ENCODE data around the gene PPP1R2C.

The PPP1R2C gene

DNA sequence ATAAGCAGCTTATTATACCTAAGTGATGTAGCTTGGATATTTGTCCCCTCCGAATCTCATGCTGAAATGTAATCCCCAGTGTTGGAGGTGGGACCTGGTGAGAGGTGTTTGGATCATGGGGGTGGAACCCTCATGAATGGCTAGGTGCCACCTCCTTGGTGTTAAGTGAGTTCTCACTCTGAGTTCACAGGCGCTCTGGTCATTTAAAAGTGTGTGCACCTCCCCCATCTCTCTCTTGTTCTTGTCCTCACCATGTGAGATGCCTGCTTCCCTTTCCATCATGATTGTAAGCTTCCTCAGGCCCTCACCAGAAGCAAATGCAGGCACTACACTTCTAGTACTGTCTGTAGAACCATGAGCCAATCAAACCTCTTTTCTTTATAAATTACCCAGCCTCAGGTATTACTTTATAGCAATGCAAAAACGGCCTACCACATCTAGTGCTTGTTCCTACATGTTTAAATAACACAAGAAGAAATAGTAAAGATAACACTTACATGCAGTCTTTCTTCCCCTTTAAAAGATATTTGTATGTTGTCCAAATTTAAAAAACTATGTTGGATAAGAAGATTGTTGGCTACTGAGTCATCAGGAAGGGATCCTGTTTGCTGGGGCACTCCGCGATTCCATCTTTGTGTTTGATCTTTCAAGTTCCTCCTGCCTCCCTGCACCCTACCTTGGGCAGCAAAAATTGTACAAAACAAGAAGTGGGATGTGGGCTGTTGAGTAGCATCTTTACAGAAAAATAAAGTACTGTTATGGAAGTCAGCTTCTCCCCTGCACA, 29.7 kb downstream of the PPP1R2C start:
- no peaks in the 10 kb centered on the region for H3K9me3 ChIP-seq (ENCODE audit: low read length)
- H3K27ac ChIP-seq (ENCODE audit: low read depth, low read length): no peak overlapping the region
- no peaks in the 10 kb centered on the region for H3K36me3 ChIP-seq (ENCODE audit: insufficient read depth, low read length)
- no peak overlapping the region for H3K4me3 ChIP-seq (ENCODE audit: low read depth in 1 of 2, low read length in 2 of 2)
- H3K27me3 ChIP-seq (ENCODE audit: control insufficient read depth in 1 of 2, insufficient read depth in 2 of 2, low read length in 2 of 2): no peaks in the 10 kb centered on the region
- no peaks in the 10 kb centered on the region for H3K4me1 ChIP-seq (ENCODE audit: insufficient read depth, low read length)
- no peak overlapping the region for H3K9ac ChIP-seq (ENCODE audit: low read length)

DNA sequence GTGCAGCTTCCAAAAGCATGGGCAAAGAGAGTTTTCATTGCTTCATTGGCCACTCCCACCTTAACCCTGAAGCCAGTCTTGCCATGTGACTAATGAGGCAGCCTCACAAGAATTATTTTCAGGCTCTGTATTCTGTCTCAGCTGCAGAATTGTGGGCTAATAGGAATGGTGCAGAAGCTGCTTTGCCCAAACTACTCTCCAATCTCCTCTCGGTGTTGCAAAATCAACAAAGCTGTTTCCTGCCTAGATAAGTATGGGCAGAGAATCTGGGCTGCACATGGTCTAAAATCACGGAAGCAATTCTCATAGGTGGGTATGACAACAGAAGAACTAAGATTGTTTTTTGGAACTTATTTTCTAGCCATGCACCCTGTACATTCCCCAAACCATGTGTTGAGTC, 31.4 kb downstream of the PPP1R2C start:
- Histone ChIP-seq H3K4me3 (ENCODE audit: low read depth in 1 of 2, low read length in 2 of 2) (no peak overlapping the region), H3K27ac (ENCODE audit: low read depth, low read length) (no peak overlapping the region), H3K36me3 (ENCODE audit: insufficient read depth, low read length) (no peaks in the 10 kb centered on the region), H3K4me1 (ENCODE audit: insufficient read depth, low read length) (no peaks in the 10 kb centered on the region), H3K9me3 (ENCODE audit: low read length) (no peaks in the 10 kb centered on the region), H3K27me3 (ENCODE audit: control insufficient read depth in 1 of 2, insufficient read depth in 2 of 2, low read length in 2 of 2) (no peaks in the 10 kb centered on the region), H3K9ac (ENCODE audit: low read length) (no peak overlapping the region)

DNA sequence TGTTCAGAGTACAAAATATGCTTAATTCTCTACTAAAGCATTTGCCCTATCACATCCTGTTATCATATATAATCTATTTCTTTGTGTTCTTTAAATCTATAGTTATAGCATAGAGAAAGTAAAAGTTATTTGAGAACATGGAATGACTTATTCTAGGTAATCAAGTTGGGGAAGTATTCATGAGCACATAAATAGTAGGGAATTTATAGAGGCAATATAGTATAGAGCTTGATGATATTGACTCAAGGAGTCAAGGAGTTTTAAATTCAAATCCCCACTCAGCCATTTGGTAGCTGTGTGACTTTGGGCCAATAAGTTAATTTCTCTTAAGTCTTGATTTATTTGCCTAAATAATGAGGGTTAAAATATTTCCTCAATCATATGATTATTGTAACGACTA, 37.5 kb downstream of the PPP1R2C start:
- no peaks in the 10 kb centered on the region for H3K27me3 ChIP-seq (ENCODE audit: control insufficient read depth in 1 of 2, insufficient read depth in 2 of 2, low read length in 2 of 2)
- no peaks in the 10 kb centered on the region for H3K4me1 ChIP-seq (ENCODE audit: insufficient read depth, low read length)
- no peaks in the 10 kb centered on the region for H3K36me3 ChIP-seq (ENCODE audit: insufficient read depth, low read length)
- no peak overlapping the region for H3K27ac ChIP-seq (ENCODE audit: low read depth, low read length)
- no peak overlapping the region for H3K9ac ChIP-seq (ENCODE audit: low read length)
- no peak overlapping the region for H3K4me3 ChIP-seq (ENCODE audit: low read depth in 1 of 2, low read length in 2 of 2)
- H3K9me3 ChIP-seq (ENCODE audit: low read length): no peaks in the 10 kb centered on the region

GRCh38 chrX:42739741-42740140, 38.2 kb downstream of the PPP1R2C start:
- H3K9me3 ChIP-seq (ENCODE audit: low read length): no peaks in the 10 kb centered on the region
- no peak overlapping the region for H3K27ac ChIP-seq (ENCODE audit: low read depth, low read length)
- H3K4me3 ChIP-seq (ENCODE audit: low read depth in 1 of 2, low read length in 2 of 2): no peak overlapping the region
- H3K4me1 ChIP-seq (ENCODE audit: insufficient read depth, low read length): no peaks in the 10 kb centered on the region
- H3K9ac ChIP-seq (ENCODE audit: low read length): no peak overlapping the region
- H3K36me3 ChIP-seq (ENCODE audit: insufficient read depth, low read length): no peaks in the 10 kb centered on the region
- H3K27me3 ChIP-seq (ENCODE audit: control insufficient read depth in 1 of 2, insufficient read depth in 2 of 2, low read length in 2 of 2): no peaks in the 10 kb centered on the region

- Histone ChIP-seq H3K4me3 (ENCODE audit: low read depth in 1 of 2, low read length in 2 of 2) (no peak overlapping the region), H3K27ac (ENCODE audit: low read depth, low read length) (no peak overlapping the region), H3K27me3 (ENCODE audit: control insufficient read depth in 1 of 2, insufficient read depth in 2 of 2, low read length in 2 of 2) (no peaks in the 10 kb centered on the region), H3K9me3 (ENCODE audit: low read length) (no peaks in the 10 kb centered on the region), H3K36me3 (ENCODE audit: insufficient read depth, low read length) (no peaks in the 10 kb centered on the region), H3K9ac (ENCODE audit: low read length) (no peak overlapping the region), H3K4me1 (ENCODE audit: insufficient read depth, low read length) (no peaks in the 10 kb centered on the region)
These were observed 38.7 kb downstream of the PPP1R2C start for GRCh38 chrX:42739258-42739657.

GRCh38 chrX:42738552-42738951, 39.4 kb downstream of the PPP1R2C start:
- Histone ChIP-seq H3K9ac (ENCODE audit: low read length) (no peak overlapping the region), H3K4me1 (ENCODE audit: insufficient read depth, low read length) (no peaks in the 10 kb centered on the region), H3K36me3 (ENCODE audit: insufficient read depth, low read length) (no peaks in the 10 kb centered on the region), H3K27me3 (ENCODE audit: control insufficient read depth in 1 of 2, insufficient read depth in 2 of 2, low read length in 2 of 2) (no peaks in the 10 kb centered on the region), H3K27ac (ENCODE audit: low read depth, low read length) (no peak overlapping the region), H3K4me3 (ENCODE audit: low read depth in 1 of 2, low read length in 2 of 2) (no peak overlapping the region), H3K9me3 (ENCODE audit: low read length) (no peaks in the 10 kb centered on the region)

GRCh38 chrX:42735250-42735649, 42.7 kb downstream of the PPP1R2C start:
- H3K27ac ChIP-seq (ENCODE audit: low read depth, low read length): no peak overlapping the region
- no peak overlapping the region for H3K9ac ChIP-seq (ENCODE audit: low read length)
- H3K27me3 ChIP-seq (ENCODE audit: control insufficient read depth in 1 of 2, insufficient read depth in 2 of 2, low read length in 2 of 2): no peaks in the 10 kb centered on the region
- H3K36me3 ChIP-seq (ENCODE audit: insufficient read depth, low read length): no peaks in the 10 kb centered on the region
- no peaks in the 10 kb centered on the region for H3K9me3 ChIP-seq (ENCODE audit: low read length)
- H3K4me3 ChIP-seq (ENCODE audit: low read depth in 1 of 2, low read length in 2 of 2): no peak overlapping the region
- H3K4me1 ChIP-seq (ENCODE audit: insufficient read depth, low read length): no peaks in the 10 kb centered on the region

DNA sequence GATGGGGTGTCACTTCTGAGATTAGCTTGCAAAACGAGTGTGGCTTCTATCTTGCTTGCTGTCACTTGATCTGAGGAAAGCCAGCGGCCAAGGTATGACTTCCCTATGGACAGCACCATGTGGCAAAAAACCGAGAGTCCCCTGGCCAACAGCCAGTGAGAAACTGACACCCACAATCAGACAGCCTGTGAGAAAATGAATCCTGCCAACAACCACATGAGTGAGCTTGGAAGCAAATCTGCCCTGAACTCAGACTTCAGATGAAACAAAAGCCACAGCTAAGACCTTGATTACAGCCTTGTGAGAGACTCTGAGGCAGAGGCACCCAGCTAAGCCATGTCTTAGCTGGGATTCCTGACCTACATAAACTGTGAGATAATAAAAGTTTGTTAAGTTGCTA, 45.5 kb downstream of the PPP1R2C start:
- Histone ChIP-seq H3K27me3 (ENCODE audit: control insufficient read depth in 1 of 2, insufficient read depth in 2 of 2, low read length in 2 of 2) (no peaks in the 10 kb centered on the region), H3K4me1 (ENCODE audit: insufficient read depth, low read length) (no peaks in the 10 kb centered on the region), H3K27ac (ENCODE audit: low read depth, low read length) (no peak overlapping the region), H3K4me3 (ENCODE audit: low read depth in 1 of 2, low read length in 2 of 2) (no peak overlapping the region), H3K9ac (ENCODE audit: low read length) (no peak overlapping the region), H3K9me3 (ENCODE audit: low read length) (no peaks in the 10 kb centered on the region), H3K36me3 (ENCODE audit: insufficient read depth, low read length) (no peaks in the 10 kb centered on the region)

Data from muscle layer of colon (tissue), 2 donors.